HG02870 (cell line): ENCODE measurements around the gene HOXA11.

Source experiments
- ATAC-seq: cut with Tn5 transposase; IDR thresholded peaks from one replicate; pipeline ENCODE4 v1.9.1; 2021; ENCODE audit warnings: mild to moderate bottlenecking, moderate library complexity; ENCODE audit not compliant: unreplicated experiment

Gene HOXA11

GRCh38 chr7:27171325-27171636 lies 13.8 kb downstream of the HOXA11 start:
- no peak for ATAC-seq

- ATAC-seq, result no peak
Measured at GRCh38 chr7:27170426-27171324, 14.4 kb downstream of the HOXA11 start.

- ATAC-seq, result no peak
Measured at GRCh38 chr7:27169658-27170425, 15.2 kb downstream of the HOXA11 start.

- no peak for ATAC-seq
Measured at GRCh38 chr7:27168265-27168947, 16.6 kb downstream of the HOXA11 start.

GRCh38 chr7:27167916-27168264 lies 17.1 kb downstream of the HOXA11 start:
- ATAC-seq, result no peak

GRCh38 chr7:27166531-27167505 lies 18.2 kb downstream of the HOXA11 start:
- no peak for ATAC-seq

GRCh38 chr7:27165996-27166530 lies 19.0 kb downstream of the HOXA11 start:
- ATAC-seq, result no peak

- ATAC-seq, result no peak
Measured at GRCh38 chr7:27165089-27165995, 19.7 kb downstream of the HOXA11 start, which contains the start of gene HOXA9. Gene HOXA9, minus strand, starts transcription at chr7:27165537. Its CDS starts 80 bp downstream, at chr7:27165457.

- ATAC-seq, result no peak
Measured at GRCh38 chr7:27164367-27165088, 20.5 kb downstream of the HOXA11 start.

- no peak for ATAC-seq
Measured at GRCh38 chr7:27164045-27164366, 21.0 kb downstream of the HOXA11 start.

GRCh38 chr7:27163288-27164044 lies 21.6 kb downstream of the HOXA11 start:
- no peak for ATAC-seq

GRCh38 chr7:27162561-27163287 lies 22.3 kb downstream of the HOXA11 start:
- ATAC-seq, result no peak

GRCh38 chr7:27161721-27162560 lies 23.1 kb downstream of the HOXA11 start:
- no peak for ATAC-seq

- no peak for ATAC-seq
Measured at GRCh38 chr7:27161214-27161720, 23.8 kb downstream of the HOXA11 start.

- ATAC-seq, result peak; percentile 66
Measured at GRCh38 chr7:27160546-27161213, 24.4 kb downstream of the HOXA11 start.

GRCh38 chr7:27160145-27160545 lies 24.9 kb downstream of the HOXA11 start:
- no peak for ATAC-seq
